ENCODE results near the gene LRP3. TPM values are rescaled to one million over a fixed set of nuclear protein-coding genes. Genes with fewer than 3 reads are reported as not detected.

LRP3 gene
- total RNA-seq, 2 experiments from 2014 or later, result 0.11 TPM; not detected in 1

- POLR2A ChIA-PET, result no interaction called here
These were observed 7.3 kb downstream of the LRP3 start for GRCh38 chr19:33201473-33201872.

DNA sequence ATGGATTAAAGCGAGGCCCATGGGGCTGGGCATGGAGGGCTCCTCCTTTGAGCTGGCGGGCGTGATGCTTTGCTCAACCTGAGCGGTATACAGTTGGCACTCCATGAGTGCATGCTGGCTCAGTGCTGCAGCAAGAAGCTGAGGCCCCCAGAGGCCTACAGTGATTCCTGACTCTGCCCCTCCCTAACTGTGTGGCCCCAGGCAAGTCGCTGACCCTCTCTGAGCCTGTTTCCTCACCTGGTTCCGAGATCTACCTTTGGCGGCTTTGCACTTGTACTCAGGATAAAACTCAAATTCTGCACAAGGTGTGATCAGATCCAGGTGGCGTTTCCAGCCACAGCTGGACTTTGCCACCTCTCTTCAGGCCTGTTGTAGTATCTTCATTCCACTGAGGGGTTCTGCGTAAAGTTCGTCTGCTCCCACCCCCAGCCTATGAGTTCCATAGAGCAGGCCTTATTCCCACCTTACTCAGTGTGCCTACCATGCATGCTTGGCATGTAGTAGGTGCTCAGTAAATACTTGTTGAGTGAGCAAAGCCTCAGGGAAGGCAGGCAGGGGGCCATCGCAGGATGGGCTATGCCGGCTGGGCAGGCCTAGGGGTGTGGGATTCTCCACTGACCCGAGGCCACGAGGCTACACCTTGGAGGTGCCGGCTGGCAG lies 7.9 kb downstream of the LRP3 start:
- Mint-ChIP-seq H3K36me3 (ENCODE audit: low read depth) (no peaks in the 10 kb centered on the region), H3K4me3 (no peak overlapping the region), H3K27ac (no peak overlapping the region), H3K27me3 (peaks cover 4% of the 10 kb centered on the region), H3K4me1 (ENCODE audit: low read depth) (no peaks in the 10 kb centered on the region), H3K9me3 (no peaks in the 10 kb centered on the region)
- intact Hi-C loops (cut with DNase I, micrococcal nuclease), result no loop called here
- Histone ChIP-seq H3K36me3 (ENCODE audit: insufficient read depth, low read length) (no peaks in the 10 kb centered on the region), H3K27me3 (ENCODE audit: control insufficient read depth in 1 of 2, insufficient read depth in 2 of 2, low read length in 2 of 2) (no peaks in the 10 kb centered on the region), H3K4me3 (ENCODE audit: low read length) (no peak overlapping the region), H3K4me1 (ENCODE audit: insufficient read depth, low read length) (no peaks in the 10 kb centered on the region), H3K27ac (ENCODE audit: low read depth in 1 of 2, low read length in 2 of 2) (no peak overlapping the region), H3K9me3 (ENCODE audit: control insufficient read depth in 1 of 2, insufficient read depth in 1 of 2, low read length in 2 of 2) (no peaks in the 10 kb centered on the region)
- DNase-seq (no peak), ATAC-seq (ENCODE audit: poor library complexity) (no peak)
- TF ChIP-seq CTCF (IDR thresholded peaks at IDR 0.05), result no peak
- ChIA-PET POLR2A (no interaction called here), CTCF (no interaction called here)

More at GRCh38 chr19:33201473-33201872, 7.3 kb downstream of the LRP3 start:
- no peak overlapping the region for H3K27ac Mint-ChIP-seq
- Histone ChIP-seq H3K4me1 (ENCODE audit: insufficient read depth, low read length) (no peaks in the 10 kb centered on the region), H3K27ac (ENCODE audit: low read depth in 1 of 2, low read length in 2 of 2) (no peak overlapping the region), H3K4me3 (ENCODE audit: low read length) (no peak overlapping the region), H3K9me3 (ENCODE audit: control insufficient read depth in 1 of 2, insufficient read depth in 1 of 2, low read length in 2 of 2) (no peaks in the 10 kb centered on the region), H3K27me3 (ENCODE audit: control insufficient read depth in 1 of 2, insufficient read depth in 2 of 2, low read length in 2 of 2) (peaks cover 0 to 5% of the 10 kb centered on the region in 2 experiments), H3K36me3 (ENCODE audit: insufficient read depth, low read length) (no peaks in the 10 kb centered on the region)
- peaks cover 9% of the 10 kb centered on the region for H3K27me3 Mint-ChIP-seq
- H3K4me1 Mint-ChIP-seq (ENCODE audit: low read depth), result no peaks in the 10 kb centered on the region
- no peak overlapping the region for H3K4me3 Mint-ChIP-seq
- intact Hi-C loops (cut with DNase I, micrococcal nuclease), result no loop called here
- CTCF ChIA-PET, result no interaction called here
- TF ChIP-seq CTCF (IDR thresholded peaks at IDR 0.05), result no peak
- no peaks in the 10 kb centered on the region for H3K9me3 Mint-ChIP-seq
- no peaks in the 10 kb centered on the region for H3K36me3 Mint-ChIP-seq (ENCODE audit: low read depth)
- no peak for DNase-seq
- no peak for ATAC-seq (ENCODE audit: poor library complexity)

DNA sequence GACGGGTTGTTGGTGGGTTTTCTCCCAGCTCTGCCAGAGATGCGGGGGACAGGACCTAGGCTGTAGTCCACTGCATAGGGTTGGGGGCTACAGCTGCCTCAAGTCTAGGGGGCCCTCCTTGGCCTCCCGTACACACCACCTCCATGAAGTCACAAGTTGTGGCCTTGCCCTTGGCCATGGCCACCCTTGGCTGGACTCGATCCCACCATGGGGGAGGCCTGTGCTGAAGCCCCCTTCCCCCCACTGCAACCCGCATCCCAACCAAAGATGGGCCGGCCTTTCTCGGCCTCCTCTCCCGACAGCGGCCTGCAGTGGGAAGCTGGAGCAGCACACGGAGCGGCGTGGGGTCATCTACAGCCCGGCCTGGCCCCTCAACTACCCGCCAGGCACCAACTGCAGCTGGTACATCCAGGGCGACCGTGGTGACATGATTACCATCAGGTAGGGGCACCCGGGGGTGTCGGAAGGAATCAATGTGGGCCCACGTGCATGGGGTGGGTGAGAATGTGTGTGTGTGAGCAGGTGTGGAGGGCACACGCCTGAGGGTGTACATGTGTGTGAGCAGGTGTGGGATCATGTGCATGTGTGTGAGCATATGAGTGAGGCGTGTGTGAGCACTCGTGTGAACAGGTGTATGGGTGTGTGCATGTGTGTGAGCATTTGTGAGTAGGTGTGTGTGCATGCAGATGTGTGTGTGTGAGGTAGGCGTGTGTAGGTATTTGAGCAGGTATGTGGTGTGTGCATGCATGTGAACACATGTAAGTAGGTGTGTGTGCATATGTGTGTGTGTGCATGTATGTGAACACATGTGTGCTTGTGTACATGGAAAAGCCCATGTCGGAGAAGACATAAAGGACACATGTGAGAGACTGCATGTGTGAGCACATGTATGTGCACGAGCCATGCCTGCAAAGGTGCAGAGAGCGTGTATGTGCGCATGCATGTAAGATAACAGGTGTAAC lies 8.7 kb downstream of the LRP3 start:
- H3K27me3 Mint-ChIP-seq, result no peaks in the 10 kb centered on the region
- Histone ChIP-seq H3K4me1 (ENCODE audit: insufficient read depth, low read length) (no peaks in the 10 kb centered on the region), H3K36me3 (ENCODE audit: insufficient read depth, low read length) (no peaks in the 10 kb centered on the region), H3K27ac (ENCODE audit: low read depth in 1 of 2, low read length in 2 of 2) (no peak overlapping the region), H3K27me3 (ENCODE audit: control insufficient read depth in 1 of 2, insufficient read depth in 2 of 2, low read length in 2 of 2) (no peaks in the 10 kb centered on the region), H3K9me3 (ENCODE audit: control insufficient read depth in 1 of 2, insufficient read depth in 1 of 2, low read length in 2 of 2) (no peaks in the 10 kb centered on the region), H3K4me3 (ENCODE audit: low read length) (no peak overlapping the region)
- no peak for TF ChIP-seq CTCF (IDR thresholded peaks at IDR 0.05)
- POLR2A ChIA-PET, result no interaction called here
- ATAC-seq (ENCODE audit: poor library complexity), result no peak
- H3K36me3 Mint-ChIP-seq (ENCODE audit: low read depth), result no peaks in the 10 kb centered on the region
- H3K27ac Mint-ChIP-seq, result no peak overlapping the region
- H3K4me1 Mint-ChIP-seq (ENCODE audit: low read depth), result no peaks in the 10 kb centered on the region
- no peak for DNase-seq
- CTCF ChIA-PET, result no interaction called here
- no peak overlapping the region for H3K4me3 Mint-ChIP-seq
- intact Hi-C loops (cut with DNase I, micrococcal nuclease), result no loop called here
- H3K9me3 Mint-ChIP-seq, result no peaks in the 10 kb centered on the region

Data from CD4-positive, alpha-beta T cell (primary cell).